ENCODE results near the gene PES1.

DNA sequence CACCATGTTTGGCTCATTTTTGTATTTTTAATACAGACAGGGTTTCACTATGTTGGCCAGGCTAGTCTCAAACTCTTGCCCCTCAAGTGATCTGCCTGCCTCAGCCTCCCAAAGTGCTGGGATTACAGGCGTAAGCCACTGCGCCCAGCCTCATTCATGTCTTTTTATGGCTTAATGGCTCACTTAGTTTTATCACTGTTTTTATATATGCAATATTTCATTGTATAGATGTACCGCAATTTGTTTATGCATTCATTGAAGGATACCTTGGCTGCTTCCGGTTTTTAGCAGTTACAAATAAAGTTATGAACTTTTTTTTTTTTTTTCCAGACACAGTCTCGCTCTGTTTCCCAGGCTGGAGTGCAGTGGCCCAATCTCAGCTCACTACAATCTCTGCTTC, 9.8 kb upstream of the PES1 start:
- TF ChIP-seq, protein P1, sequence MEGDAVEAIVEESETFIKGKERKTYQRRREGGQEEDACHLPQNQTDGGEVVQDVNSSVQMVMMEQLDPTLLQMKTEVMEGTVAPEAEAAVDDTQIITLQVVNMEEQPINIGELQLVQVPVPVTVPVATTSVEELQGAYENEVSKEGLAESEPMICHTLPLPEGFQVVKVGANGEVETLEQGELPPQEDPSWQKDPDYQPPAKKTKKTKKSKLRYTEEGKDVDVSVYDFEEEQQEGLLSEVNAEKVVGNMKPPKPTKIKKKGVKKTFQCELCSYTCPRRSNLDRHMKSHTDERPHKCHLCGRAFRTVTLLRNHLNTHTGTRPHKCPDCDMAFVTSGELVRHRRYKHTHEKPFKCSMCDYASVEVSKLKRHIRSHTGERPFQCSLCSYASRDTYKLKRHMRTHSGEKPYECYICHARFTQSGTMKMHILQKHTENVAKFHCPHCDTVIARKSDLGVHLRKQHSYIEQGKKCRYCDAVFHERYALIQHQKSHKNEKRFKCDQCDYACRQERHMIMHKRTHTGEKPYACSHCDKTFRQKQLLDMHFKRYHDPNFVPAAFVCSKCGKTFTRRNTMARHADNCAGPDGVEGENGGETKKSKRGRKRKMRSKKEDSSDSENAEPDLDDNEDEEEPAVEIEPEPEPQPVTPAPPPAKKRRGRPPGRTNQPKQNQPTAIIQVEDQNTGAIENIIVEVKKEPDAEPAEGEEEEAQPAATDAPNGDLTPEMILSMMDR (conservative IDR thresholded peaks at IDR 0.05 in 1 of 2, IDR thresholded peaks at IDR 0.05 in 1 of 2; ENCODE audit: low read depth in 1 of 2, low read length in 2 of 2) = no peak
- TF ChIP-seq EZH2 (IDR thresholded peaks at IDR 0.05; ENCODE audit: low read length, missing control alignments) = no peak

Data from fibroblast of lung (primary cell).